Panc1 (cell line): ENCODE results near the gene PRKCB. TPM values are rescaled to one million over a fixed set of nuclear protein-coding genes. Genes with fewer than 3 reads are reported as not detected.

Source experiments
- ATAC-seq: fragments of 200-7000 bp; cut with Tn5 transposase; 2 replicates; pipeline ENCODE4 v1.9.1; 2020; ENCODE audit warnings: mild to moderate bottlenecking, moderate library complexity
- BruUV-seq: library from RNA; stranded (reverse); fragments of 400-500 nt; replicated peaks from 2 replicates; lab custom pipeline; 2021; lab: Mats Ljungman, UMichigan
- CTCF ChIA-PET: fragments of 300-600 bp; sonication (Branson Sonifier 250); formaldehyde crosslinking; loops from one replicate; lab custom pipeline; 2022; ENCODE audit warnings: antibody characterized with exemption; lab: Charles Lee
- POLR2A ChIA-PET: fragments of 300-600 bp; sonication (Branson Sonifier 250); formaldehyde crosslinking; loops from one replicate; lab custom pipeline; 2022; ENCODE audit warnings: antibody characterized with exemption; lab: Charles Lee
- DNase-seq: peaks from one replicate; pipeline ENCODE4 v3.0.0-alpha.2; 2010; ENCODE audit warnings: low read depth, low spot score
- H3K27ac ChIP-seq: 2 replicates; pipeline ENCODE4 v1.5.1; 2011; ENCODE audit warnings: mild to moderate bottlenecking, low read length, inconsistent platforms
- H3K27me3 ChIP-seq: fragments of 200-500 bp; sonication (Bioruptor generic); 2 replicates; pipeline ENCODE4 v1.6.0; 2014; ENCODE audit warnings: low read length, inconsistent platforms; ENCODE audit not compliant: control insufficient read depth, insufficient read depth
- H3K36me3 ChIP-seq: fragments of 200-500 bp; sonication (Bioruptor generic); 2 replicates; pipeline ENCODE4 v1.5.1; 2014; ENCODE audit warnings: inconsistent platforms, mild to moderate bottlenecking, low read length, moderate library complexity; ENCODE audit not compliant: control insufficient read depth, insufficient read depth
- H3K4me1 ChIP-seq: 2 replicates; pipeline ENCODE4 v1.5.1; 2011; ENCODE audit warnings: inconsistent platforms, mild to moderate bottlenecking, low read length, moderate library complexity; ENCODE audit not compliant: control insufficient read depth, insufficient read depth
- H3K4me3 ChIP-seq, 2 experiments: 2 replicates each; pipeline ENCODE4 v1.5.1; 2011 to 2012; ENCODE audit warnings: low read depth in 2 of 2, low read length in 2 of 2, mild to moderate bottlenecking in 2 of 2, inconsistent platforms in 1 of 2, moderate library complexity in 1 of 2
- H3K9me3 ChIP-seq: fragments of 200-500 bp; sonication (Bioruptor generic); 2 replicates; pipeline ENCODE4 v1.5.1; 2014; ENCODE audit warnings: low read depth, mild to moderate bottlenecking, inconsistent platforms, low read length, moderate library complexity; ENCODE audit not compliant: control insufficient read depth, insufficient read depth
- POLR2AphosphoS5 ChIP-seq: IDR thresholded peaks from 2 replicates; pipeline ENCODE4 v1.6.1; 2012; ENCODE audit warnings: mild to moderate bottlenecking, low read depth, low read length, moderate library complexity
- SIN3A ChIP-seq: IDR thresholded peaks from 2 replicates; pipeline ENCODE4 v1.6.1; 2012; ENCODE audit warnings: low read depth, mild to moderate bottlenecking, low read length, moderate library complexity, borderline replicate concordance; ENCODE audit not compliant: insufficient read depth
- TCF7L2 ChIP-seq: IDR thresholded peaks from 2 replicates; pipeline ENCODE4 v1.6.1; 2011; ENCODE audit warnings: mild to moderate bottlenecking, low read depth, low read length, inconsistent platforms
- in situ Hi-C: cut with HindIII; loops from 2 replicates; pipeline ENCODE4 v1.10.0; 2016; ENCODE audit warnings: low sequenced_read_pairs, low pct_unique_long_range_greater_than_20kb
- intact Hi-C: fragments of 100-400 bp; cut with micrococcal nuclease; formaldehyde crosslinking; loops from one replicate; pipeline ENCODE4 v1.10.0; 2022; ENCODE audit not compliant: unreplicated experiment
- total RNA-seq: library from RNA; stranded (reverse); gene quantifications from one replicate; pipeline ENCODE4 v1.2.1, GENCODE V29; 2021; ENCODE audit not compliant: unreplicated experiment
- TF ChIP-seq, protein P1 (sequence below), 2 experiments: IDR thresholded peaks; 2 replicates each; pipeline ENCODE4 v1.6.1; 2011 to 2012; ENCODE audit warnings: low read depth in 2 of 2, control low read depth in 1 of 2, low read length in 1 of 2, mild to moderate bottlenecking in 1 of 2, moderate library complexity in 1 of 2; ENCODE audit not compliant: insufficient read depth in 1 of 2
- TF ChIP-seq, protein P2 (sequence below): fragments of 450-650 bp; IDR thresholded peaks from 2 replicates; pipeline ENCODE4 v1.5.1; 2017; ENCODE audit warnings: mild to moderate bottlenecking

Gene PRKCB
- total RNA-seq, 1 experiment from 2014 or later: 0.41 TPM

DNA sequence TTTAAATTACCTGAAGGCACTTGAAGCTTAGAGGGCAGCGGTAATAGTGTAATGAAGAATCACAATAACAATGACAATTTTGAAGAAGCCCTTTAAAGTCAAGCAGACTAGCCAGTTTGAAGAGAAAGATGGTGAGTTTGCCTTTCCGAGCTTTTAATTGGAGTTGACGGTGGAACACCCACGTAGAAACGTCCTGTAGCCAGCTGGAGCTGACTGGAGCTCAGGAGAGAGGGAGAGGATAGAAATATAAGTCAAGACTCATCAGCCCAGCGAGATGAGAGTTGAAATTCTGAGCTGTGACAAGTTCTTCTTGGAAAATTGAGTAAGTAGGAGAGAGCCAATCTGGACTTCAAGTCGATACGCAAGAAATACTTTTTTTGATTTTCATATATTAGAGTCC lies 328.6 kb downstream of the PRKCB start:
- in situ Hi-C loops (no loop called here), intact Hi-C loops (no loop called here)
- ATAC-seq (no peak), DNase-seq (no peak)
- H3K9me3 ChIP-seq: no peaks in the 10 kb centered on the region
- BruUV-seq: no TSS peak
- no peak overlapping the region for H3K27ac ChIP-seq
- H3K4me3 ChIP-seq: no peak overlapping the region
- ChIA-PET CTCF (no interaction called here), POLR2A (no interaction called here)
- H3K36me3 ChIP-seq: no peaks in the 10 kb centered on the region
- H3K27me3 ChIP-seq: peaks cover 20% of the 10 kb centered on the region
- no peak for TF ChIP-seq POLR2AphosphoS5
- TF ChIP-seq, protein P1, sequence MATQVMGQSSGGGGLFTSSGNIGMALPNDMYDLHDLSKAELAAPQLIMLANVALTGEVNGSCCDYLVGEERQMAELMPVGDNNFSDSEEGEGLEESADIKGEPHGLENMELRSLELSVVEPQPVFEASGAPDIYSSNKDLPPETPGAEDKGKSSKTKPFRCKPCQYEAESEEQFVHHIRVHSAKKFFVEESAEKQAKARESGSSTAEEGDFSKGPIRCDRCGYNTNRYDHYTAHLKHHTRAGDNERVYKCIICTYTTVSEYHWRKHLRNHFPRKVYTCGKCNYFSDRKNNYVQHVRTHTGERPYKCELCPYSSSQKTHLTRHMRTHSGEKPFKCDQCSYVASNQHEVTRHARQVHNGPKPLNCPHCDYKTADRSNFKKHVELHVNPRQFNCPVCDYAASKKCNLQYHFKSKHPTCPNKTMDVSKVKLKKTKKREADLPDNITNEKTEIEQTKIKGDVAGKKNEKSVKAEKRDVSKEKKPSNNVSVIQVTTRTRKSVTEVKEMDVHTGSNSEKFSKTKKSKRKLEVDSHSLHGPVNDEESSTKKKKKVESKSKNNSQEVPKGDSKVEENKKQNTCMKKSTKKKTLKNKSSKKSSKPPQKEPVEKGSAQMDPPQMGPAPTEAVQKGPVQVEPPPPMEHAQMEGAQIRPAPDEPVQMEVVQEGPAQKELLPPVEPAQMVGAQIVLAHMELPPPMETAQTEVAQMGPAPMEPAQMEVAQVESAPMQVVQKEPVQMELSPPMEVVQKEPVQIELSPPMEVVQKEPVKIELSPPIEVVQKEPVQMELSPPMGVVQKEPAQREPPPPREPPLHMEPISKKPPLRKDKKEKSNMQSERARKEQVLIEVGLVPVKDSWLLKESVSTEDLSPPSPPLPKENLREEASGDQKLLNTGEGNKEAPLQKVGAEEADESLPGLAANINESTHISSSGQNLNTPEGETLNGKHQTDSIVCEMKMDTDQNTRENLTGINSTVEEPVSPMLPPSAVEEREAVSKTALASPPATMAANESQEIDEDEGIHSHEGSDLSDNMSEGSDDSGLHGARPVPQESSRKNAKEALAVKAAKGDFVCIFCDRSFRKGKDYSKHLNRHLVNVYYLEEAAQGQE (IDR thresholded peaks at IDR 0.05; ENCODE audit: insufficient read depth in 1 of 2, low read depth in 2 of 2, low read length in 1 of 2): no peak
- TF ChIP-seq TCF7L2: no peak
- TF ChIP-seq SIN3A: no peak
- TF ChIP-seq, protein P2, sequence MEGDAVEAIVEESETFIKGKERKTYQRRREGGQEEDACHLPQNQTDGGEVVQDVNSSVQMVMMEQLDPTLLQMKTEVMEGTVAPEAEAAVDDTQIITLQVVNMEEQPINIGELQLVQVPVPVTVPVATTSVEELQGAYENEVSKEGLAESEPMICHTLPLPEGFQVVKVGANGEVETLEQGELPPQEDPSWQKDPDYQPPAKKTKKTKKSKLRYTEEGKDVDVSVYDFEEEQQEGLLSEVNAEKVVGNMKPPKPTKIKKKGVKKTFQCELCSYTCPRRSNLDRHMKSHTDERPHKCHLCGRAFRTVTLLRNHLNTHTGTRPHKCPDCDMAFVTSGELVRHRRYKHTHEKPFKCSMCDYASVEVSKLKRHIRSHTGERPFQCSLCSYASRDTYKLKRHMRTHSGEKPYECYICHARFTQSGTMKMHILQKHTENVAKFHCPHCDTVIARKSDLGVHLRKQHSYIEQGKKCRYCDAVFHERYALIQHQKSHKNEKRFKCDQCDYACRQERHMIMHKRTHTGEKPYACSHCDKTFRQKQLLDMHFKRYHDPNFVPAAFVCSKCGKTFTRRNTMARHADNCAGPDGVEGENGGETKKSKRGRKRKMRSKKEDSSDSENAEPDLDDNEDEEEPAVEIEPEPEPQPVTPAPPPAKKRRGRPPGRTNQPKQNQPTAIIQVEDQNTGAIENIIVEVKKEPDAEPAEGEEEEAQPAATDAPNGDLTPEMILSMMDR: no peak
- H3K4me1 ChIP-seq: no peaks in the 10 kb centered on the region

DNA sequence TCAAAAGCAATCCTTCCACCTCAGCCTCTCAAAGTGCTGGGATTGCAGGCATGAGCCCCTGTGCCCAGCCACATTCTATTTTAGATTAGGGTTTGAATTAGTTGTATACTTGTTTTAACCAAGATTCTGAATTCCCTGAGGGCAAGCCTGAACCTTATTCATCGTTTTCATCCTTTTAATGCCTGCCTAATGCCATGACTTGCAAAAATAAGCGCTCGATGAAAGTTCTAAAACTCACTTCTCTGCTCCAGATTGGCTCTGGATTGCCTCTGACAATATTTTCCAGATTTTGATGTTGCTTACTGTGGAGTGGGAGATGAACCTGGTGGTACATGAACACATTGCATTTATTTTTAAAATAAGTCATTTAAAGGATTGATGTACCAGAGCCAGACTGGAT lies 329.5 kb downstream of the PRKCB start:
- ChIA-PET POLR2A (no interaction called here), CTCF (no interaction called here)
- no peak overlapping the region for H3K4me3 ChIP-seq
- DNase-seq: no peak
- no peaks in the 10 kb centered on the region for H3K36me3 ChIP-seq
- intact Hi-C loops (no loop called here), in situ Hi-C loops (no loop called here)
- no peaks in the 10 kb centered on the region for H3K9me3 ChIP-seq
- no TSS peak for BruUV-seq
- peaks cover 20% of the 10 kb centered on the region for H3K27me3 ChIP-seq
- ATAC-seq: no peak
- H3K4me1 ChIP-seq: no peaks in the 10 kb centered on the region
- TF ChIP-seq POLR2AphosphoS5 (no peak), SIN3A (no peak), TCF7L2 (no peak)
- TF ChIP-seq, protein P1 (IDR thresholded peaks at IDR 0.05; ENCODE audit: insufficient read depth in 1 of 2, low read depth in 2 of 2, low read length in 1 of 2): no peak
- TF ChIP-seq, protein P2: no peak
- H3K27ac ChIP-seq: no peak overlapping the region
